Measurements from ENCODE around the gene CACNA2D2. TPM values are rescaled to one million over a fixed set of nuclear protein-coding genes. Genes with fewer than 3 reads are reported as not detected.

CACNA2D2 gene
- total and polyA plus RNA-seq, 11 donors = 0.49 to 3.6 (median 1.5) TPM

DNA sequence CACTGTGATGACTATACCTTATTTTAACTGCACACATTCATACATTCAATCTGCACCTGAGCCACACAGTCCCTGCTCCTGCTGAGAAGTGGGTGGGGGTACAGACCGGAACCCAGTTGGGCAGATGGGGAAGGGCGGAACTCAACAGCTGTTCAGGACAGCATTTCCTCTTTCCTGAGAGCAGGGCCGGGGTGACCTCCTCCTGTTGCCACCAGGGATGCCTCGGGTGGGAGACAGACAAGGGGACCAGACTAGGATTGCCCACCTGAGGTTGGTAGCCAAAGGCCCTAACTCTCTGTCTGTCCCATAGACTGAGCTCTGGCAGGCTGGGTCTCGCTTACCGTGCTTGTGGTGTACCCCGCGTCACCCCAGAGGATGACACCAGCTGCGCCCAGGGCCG is 184.8 kb downstream of the CACNA2D2 start:
- Histone ChIP-seq H3K27me3 (no peaks in the 10 kb centered on the region), H3K4me1 (peaks cover 5 to 65% (median 50%) of the 10 kb centered on the region in 12 donors), H3K9me3 (no peaks in the 10 kb centered on the region), H3K4me3 (peak overlapping the region in 9 of 12 donors; percentile 70 to 97 (median 88)), H3K27ac (peak overlapping the region in 10 of 12 donors; percentile 7 to 99 (median 85)), H3K36me3 (peaks cover 0 to 59% (median 45%) of the 10 kb centered on the region in 9 donors)
- peak in 3 of 5 donors; percentile 15 to 56 (median 52) for DNase-seq
- TF ChIP-seq, protein P1, sequence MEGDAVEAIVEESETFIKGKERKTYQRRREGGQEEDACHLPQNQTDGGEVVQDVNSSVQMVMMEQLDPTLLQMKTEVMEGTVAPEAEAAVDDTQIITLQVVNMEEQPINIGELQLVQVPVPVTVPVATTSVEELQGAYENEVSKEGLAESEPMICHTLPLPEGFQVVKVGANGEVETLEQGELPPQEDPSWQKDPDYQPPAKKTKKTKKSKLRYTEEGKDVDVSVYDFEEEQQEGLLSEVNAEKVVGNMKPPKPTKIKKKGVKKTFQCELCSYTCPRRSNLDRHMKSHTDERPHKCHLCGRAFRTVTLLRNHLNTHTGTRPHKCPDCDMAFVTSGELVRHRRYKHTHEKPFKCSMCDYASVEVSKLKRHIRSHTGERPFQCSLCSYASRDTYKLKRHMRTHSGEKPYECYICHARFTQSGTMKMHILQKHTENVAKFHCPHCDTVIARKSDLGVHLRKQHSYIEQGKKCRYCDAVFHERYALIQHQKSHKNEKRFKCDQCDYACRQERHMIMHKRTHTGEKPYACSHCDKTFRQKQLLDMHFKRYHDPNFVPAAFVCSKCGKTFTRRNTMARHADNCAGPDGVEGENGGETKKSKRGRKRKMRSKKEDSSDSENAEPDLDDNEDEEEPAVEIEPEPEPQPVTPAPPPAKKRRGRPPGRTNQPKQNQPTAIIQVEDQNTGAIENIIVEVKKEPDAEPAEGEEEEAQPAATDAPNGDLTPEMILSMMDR (IDR thresholded peaks at IDR 0.05) = no peak
- no peak for TF ChIP-seq POLR2A (IDR thresholded peaks at IDR 0.05)
- WGBS, 4 donors = 59 to 76% (median 70%) methylated on average over 8 to 10 of the region's 10 CpGs
- intact Hi-C loops (cut with DNase I) = loop anchor here in 1 of 10 donors (2.0 kb wide), 1 partner anchor 14 kb away; no protein-coding TSS in a partner anchor
- ATAC-seq = no peak

DNA sequence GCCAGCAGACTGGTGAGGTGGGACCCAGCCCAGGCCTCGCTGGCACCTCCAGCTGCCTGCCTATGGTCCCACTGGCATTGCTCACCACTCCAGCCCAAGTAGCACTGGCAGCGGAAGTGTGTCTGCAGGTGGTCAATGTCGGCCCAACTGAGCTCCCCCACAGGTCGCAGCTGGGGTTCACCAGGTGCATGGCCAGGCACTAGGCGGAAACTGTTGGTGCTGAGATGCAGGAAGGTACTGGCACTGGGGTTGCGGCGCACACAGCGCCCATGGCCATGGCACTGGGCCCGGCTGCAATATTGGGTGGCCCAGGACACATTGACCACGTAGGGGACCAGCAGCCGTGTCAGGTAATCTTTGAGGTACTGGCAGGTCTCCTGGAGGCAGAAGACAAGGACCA is 185.3 kb downstream of the CACNA2D2 start:
- peaks cover 5 to 60% (median 50%) of the 10 kb centered on the region in 12 donors for H3K4me1 ChIP-seq
- peak overlapping the region in 8 of 12 donors; percentile 70 to 97 (median 90) for H3K4me3 ChIP-seq
- DNase-seq (peak in 1 of 5 donors; percentile 24), ATAC-seq (no peak)
- H3K27me3 ChIP-seq = no peaks in the 10 kb centered on the region
- intact Hi-C loops (cut with DNase I) = loop anchor here in 1 of 10 donors (2.0 kb wide), 1 partner anchor 13 kb away; no protein-coding TSS in a partner anchor
- no peaks in the 10 kb centered on the region for H3K9me3 ChIP-seq
- WGBS, 4 donors = 76 to 88% (median 84%) methylated on average over 10 to 11 of the region's 11 CpGs
- no peak for TF ChIP-seq POLR2A (IDR thresholded peaks at IDR 0.05)
- TF ChIP-seq, protein P1 (IDR thresholded peaks at IDR 0.05) = no peak
- H3K27ac ChIP-seq = peak overlapping the region in 10 of 12 donors; percentile 7 to 99 (median 64)
- H3K36me3 ChIP-seq = peaks cover 0 to 59% (median 45%) of the 10 kb centered on the region in 9 donors

DNA sequence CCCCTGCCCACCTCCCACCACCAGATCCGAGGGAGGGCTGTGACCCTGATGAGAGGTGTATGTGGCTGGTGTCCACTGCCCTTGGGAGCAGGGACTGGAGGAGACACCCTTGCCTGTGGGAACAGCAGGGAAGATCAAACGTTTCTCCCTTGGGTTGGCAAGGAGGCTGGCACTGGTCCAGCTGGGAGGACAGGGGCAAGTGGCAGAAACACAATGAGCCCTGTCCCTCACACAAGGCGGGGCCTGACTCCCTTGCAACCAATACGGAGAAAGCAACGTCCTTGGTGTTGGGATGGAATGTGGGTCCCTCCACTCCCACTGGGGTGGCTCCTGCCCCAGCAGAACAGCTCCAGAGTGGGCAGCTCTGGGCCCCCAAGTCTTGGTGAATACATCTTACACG is 186.1 kb downstream of the CACNA2D2 start:
- peaks cover 5 to 52% (median 43%) of the 10 kb centered on the region in 12 donors for H3K4me1 ChIP-seq
- 39 to 59% (median 58%) methylated on average over 4 to 6 of the region's 6 CpGs for WGBS, 4 donors
- H3K9me3 ChIP-seq = no peaks in the 10 kb centered on the region
- TF ChIP-seq POLR2A (IDR thresholded peaks at IDR 0.05) = no peak
- TF ChIP-seq, protein P1 (IDR thresholded peaks at IDR 0.05) = no peak
- H3K27me3 ChIP-seq = no peaks in the 10 kb centered on the region
- intact Hi-C loops (cut with DNase I) = no loop called here
- peaks cover 0 to 59% (median 45%) of the 10 kb centered on the region in 9 donors for H3K36me3 ChIP-seq
- peak overlapping the region in 11 of 12 donors; percentile 12 to 99 (median 39) for H3K27ac ChIP-seq
- peak overlapping the region in 5 of 12 donors; percentile 70 to 97 (median 88) for H3K4me3 ChIP-seq
- DNase-seq (peak in 4 of 5 donors; percentile 14 to 63 (median 34)), ATAC-seq (no peak)

DNA sequence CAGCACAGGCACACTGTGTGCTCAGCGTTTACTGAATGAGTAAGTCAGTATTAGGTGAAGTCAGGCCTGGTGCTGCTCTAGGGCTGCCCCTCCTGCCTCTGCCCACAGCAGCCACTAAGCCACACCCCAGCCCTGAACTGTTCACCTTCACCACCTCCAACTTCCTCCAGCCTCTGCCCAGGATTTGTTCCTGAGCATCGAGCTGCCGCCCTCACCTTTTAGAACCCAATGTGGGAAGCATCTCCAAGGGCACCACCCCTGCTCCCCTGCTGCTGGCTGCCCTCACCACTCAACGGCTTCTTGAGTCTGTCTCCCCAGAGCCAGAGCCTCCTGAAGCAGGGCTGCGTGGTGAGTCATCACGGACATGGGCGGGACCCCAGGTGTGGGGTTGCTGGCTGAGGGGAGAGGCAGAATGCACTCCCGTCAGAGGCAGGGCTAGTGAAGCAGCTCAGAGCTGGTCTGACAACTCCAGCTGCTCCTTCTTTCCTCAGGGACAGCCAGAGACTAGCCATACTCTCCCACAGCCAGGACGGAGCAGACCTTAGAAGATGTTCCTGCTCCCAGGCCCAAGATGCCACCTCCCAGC is 186.7 kb downstream of the CACNA2D2 start:
- peaks cover 5 to 46% (median 40%) of the 10 kb centered on the region in 12 donors for H3K4me1 ChIP-seq
- intact Hi-C loops (cut with DNase I) = no loop called here
- peak in 1 of 4 donors; percentile 7 for ATAC-seq
- no peaks in the 10 kb centered on the region for H3K27me3 ChIP-seq
- 64 to 75% (median 73%) methylated on average over 8 to 9 of the region's 9 CpGs for WGBS, 4 donors
- TF ChIP-seq, protein P1 (IDR thresholded peaks at IDR 0.05) = no peak
- TF ChIP-seq POLR2A (IDR thresholded peaks at IDR 0.05) = no peak
- peak in 1 of 5 donors; percentile 52 for DNase-seq
- H3K9me3 ChIP-seq = no peaks in the 10 kb centered on the region
- peak overlapping the region in 2 of 12 donors; percentile 70 to 86 for H3K4me3 ChIP-seq
- peak overlapping the region in 11 of 12 donors; percentile 5 to 99 (median 39) for H3K27ac ChIP-seq
- peaks cover 0 to 59% (median 45%) of the 10 kb centered on the region in 9 donors for H3K36me3 ChIP-seq

All from heart left ventricle (tissue), 16 donors.